GM18502 (cell line): ENCODE results near the gene PLCB4.

Experiments used
- ATAC-seq: cut with Tn5 transposase; IDR thresholded peaks from one replicate; pipeline ENCODE4 v1.9.1; 2021; ENCODE audit warnings: mild to moderate bottlenecking; ENCODE audit not compliant: unreplicated experiment, poor library complexity

Gene PLCB4

DNA sequence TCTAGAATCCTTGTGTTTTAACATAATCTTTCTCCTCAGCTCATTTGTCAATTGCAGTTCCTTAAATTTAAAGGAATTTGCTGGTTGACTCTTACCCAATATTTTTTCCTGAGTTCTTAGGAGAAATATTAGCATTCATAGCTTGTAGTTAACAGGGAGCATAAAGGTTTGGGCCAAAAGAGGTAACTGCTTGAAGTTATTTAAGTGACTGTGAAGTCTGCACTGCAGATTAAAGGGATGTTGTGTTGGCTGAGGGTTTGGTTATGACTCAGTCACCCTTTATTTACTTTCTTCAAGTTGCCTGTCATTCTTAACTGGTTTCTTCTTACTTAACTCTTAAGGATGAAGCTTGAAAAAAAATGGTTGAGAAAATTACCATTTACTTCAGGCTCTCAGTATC, 225.2 kb downstream of the PLCB4 start:
- ATAC-seq, result no peak

DNA sequence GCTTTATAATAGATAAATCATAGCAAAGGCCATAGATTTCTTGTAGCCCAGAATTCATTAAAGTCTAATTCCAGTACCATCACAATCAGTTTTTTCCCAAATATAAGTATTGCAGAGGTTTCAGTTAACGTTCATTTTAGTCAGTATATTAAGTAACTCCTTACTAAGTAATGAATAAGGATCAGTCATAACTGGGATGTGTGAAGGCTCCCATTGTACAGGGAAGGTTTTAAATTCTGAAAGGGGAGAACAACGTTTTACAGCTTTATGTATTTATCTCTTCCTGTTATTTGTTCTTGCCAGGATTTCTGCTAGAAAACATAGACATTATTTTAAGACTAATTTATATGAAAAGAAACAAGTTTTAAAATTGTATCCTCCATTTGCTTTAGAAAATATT, 230.0 kb downstream of the PLCB4 start:
- no peak for ATAC-seq

DNA sequence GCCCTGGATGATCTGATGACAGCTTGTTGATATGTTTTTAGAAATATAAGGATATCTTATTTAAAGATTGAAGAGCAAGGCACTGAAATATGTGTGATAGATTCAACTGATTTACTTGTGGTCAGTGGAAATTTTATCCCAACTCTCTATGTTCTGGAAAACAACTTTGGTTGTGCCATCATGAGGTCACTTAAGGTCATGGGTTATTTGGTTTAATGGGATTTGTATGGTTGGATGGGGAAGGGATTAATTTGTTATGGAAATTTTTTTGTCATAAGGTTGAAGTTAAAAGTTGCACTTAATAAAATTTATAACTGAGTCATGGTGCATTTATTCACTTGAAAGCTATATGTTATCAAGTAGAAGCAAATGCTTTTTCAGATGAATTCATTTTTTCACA, 231.2 kb downstream of the PLCB4 start:
- no peak for ATAC-seq

DNA sequence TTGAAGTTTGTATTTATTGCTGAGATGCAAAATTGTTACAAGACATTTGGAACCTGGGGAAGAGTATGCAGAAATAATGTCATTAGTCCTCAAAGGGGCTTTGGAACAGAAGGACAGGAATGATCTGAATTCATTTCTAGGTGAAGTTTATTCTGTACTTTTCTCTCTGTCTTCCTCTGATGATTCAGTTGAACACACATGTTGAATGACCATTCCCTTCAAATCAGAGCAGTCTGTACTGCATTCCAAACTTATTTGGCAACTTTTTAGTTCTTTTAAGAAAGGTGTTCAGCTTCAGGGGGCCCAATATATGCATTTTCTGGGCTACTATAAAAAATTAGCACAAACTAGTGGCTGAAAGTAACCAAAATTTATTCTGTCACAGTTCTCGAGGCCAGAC, 231.6 kb downstream of the PLCB4 start:
- no peak for ATAC-seq

DNA sequence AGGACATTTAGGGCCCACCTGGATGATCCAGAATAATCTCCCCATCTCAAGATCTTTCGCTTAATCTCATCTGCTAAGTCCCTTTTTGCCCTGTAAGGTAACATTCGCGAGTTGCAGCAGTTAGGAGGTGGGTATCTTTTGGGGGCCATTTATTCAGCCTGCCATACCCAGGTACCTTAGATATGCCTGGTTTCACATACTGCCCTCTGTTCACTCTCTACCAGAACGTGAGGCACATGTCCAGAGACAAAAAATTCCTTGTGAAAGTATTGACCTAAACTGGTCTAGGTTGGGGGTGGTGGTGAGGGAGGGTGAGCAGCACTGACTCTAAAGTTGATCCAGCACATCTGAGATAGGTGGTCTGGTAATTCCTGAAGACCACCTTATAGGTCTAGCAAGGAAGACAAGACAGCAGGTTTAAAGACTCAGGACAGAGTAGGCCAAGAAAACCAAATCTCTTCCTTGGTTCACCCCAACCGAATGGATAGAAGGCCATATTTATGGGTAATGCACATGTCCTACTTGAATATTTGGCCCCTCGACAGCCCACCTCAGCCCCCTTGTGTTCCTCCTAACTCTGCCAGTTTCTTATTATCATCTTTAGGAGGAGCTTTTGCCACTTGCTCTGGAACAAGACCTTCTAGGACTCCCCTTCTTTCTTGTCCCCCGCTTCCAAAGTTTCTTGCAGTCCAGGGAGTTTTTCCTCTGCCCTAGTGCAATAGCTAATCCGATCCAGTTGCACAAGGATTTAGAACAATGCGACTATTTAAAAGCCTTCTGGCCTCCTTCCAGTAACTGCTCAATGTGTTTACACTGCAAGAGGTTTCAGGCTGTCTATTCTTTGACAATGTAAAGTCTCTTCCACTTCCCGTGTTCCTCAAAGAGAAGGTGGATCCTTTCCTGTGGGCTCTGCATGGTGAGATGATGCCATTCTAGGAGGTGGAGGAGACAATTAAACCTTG, 232.5 kb downstream of the PLCB4 start:
- ATAC-seq, result no peak

DNA sequence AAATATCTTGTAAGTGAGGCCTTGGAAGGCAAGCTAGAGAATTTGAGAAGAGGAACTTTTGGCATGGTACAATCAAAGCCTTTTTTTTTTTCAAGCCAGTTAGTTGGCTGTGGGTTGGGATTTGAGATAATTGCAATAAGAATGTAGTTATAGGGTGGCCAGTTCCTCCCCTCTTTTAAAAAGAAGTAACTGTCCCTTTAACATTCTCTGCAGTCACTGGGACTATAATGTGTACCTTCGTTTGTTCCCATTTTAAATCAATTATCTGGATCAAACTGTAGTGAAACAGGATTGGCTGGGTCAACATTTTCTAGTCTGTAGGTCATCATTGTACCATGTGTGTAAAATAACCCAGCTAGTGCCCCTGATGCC, 233.2 kb downstream of the PLCB4 start:
- ATAC-seq, result no peak

DNA sequence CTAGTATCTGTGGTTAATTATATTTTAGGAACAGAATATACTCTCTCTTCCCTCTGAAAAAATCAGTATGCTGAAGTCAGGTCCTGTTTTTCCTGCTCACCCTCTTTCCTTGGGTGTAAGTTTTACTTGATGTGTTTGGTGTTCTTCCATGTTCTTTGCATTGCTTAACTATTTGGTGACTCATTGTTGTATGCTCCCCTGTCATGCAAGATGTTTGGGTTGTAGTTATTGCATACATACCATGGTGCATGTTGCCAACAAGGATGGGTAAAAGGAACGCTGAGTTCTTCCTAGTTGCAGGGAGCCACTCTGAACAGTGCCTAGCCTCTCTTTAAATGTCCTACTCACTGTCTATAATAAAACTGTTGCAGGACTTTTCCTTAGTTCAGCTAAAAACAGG, 237.6 kb downstream of the PLCB4 start:
- ATAC-seq, result no peak

DNA sequence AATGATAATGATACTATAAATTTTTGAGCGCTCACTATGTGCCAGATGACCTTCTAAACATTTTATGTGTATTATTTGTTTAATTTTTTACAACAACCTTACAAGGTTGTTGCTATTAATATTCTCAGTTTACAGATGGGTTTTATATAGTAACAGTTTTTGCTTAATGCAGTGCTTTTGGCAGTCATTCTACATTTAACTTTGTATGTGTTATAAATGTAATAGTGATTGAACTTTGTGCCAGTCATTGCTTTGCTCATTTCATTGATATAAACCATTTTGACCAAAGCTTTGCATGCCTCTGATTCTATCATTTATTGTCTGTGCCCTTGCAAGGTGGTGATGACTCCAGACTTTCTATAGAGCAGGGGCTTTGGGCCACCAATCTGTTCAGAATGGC, 239.2 kb downstream of the PLCB4 start:
- ATAC-seq, result no peak

DNA sequence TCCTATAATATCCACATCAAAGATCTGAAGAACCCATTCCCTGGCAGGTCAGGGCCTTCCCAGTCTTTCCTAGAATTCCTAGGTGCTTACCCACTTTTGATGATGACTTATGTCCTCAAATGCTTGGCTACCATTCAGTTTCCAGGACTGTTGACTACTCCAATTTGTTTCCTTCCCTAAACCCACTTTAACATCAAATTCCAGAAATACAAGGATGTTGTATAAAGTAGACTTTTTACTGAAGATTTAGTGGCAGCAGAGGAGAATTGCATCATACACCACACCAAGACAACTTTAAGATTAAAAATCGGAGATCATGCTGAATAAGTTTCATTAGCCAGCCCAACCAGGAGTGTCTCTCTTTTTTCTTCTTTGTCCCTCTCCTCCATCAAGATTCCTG, 242.2 kb downstream of the PLCB4 start:
- no peak for ATAC-seq

DNA sequence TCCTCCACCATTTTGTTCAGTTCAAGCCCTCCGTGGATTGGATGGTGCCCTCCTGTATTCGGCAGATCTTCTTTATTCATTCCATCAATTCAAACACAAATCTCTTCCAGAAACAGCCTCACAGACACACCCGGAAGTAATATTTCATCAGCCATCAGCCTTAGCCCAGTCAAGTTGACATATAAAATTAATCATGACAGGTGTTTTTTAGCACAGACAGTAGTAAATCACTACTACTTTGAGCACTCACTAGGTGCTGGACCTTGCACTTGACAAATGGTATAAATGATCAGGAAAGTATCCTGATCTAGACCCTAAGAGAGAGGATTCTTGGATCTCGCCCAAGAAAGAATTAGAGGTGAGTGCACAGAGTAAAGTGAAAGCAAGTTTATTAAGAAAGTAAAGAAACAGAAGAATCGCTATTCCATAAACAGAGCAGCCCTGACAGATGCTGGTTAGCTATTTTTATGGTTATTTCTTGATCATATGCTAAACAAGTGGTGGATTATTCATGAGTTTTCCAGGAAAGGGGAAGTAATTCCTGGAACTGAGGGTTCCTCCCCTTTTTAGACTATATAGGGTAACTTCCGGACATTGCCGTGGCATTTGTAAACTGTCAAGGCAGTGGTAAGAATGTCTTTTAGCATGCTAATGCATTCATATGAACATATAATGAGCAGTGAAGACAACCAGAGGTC, 250.9 kb downstream of the PLCB4 start:
- ATAC-seq, result no peak

DNA sequence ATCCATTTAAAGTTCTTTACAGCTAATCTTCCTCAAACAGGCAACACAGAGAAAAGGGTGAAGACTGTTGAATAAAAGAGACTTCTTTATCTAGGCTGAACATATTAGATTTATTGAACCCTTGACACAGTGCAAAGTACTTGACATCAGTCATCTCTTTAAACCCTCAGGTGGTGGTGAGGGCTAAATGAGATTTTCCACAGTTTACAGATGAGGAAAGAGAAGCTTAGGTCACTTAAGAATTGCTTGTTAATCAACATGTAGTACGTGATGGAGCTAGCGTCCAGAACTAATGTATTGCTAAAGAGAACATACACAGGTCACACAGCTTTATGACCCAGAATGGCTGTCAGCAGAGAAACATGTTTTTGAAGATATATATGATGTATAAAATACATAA, 252.1 kb downstream of the PLCB4 start:
- no peak for ATAC-seq

DNA sequence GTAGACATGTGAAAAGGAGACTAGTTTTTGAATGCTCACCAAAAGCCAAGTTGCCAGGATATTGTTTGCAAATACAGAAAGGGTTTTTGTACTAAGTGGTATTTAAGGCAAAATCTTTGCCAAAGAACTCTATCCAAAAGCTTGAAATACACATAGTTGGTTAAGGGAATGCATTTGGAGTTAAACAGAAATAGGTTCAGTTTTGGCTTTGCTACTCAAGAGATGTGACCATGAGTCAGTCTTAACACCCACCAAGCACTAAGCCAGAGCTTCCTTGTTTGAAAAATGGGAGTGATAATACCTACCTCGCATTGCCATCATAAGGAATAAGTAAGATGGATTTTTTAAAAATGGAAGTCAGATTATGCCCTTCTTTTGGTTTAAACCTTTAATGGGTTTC, 253.8 kb downstream of the PLCB4 start:
- ATAC-seq, result no peak

DNA sequence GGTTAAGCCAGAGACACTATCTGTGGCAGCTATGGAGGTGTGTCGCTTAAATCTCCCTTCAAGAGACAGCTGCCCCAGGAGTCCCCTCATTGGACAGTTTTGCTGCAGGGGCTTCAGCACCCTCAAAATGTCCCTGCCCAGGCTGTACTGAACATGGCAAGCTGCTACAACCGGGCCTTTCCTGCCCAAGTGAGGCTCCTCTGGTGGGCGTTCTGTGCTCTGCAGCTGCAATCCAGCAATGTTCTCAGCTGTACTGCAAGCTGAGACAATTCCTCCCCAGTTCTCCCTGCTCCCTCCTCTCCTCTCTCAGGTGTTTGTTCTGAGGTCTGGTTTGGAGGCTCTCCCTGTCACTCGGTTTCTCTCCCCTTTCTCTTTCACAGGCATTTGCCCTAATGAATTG, 254.7 kb downstream of the PLCB4 start:
- peak; percentile 52 for ATAC-seq

DNA sequence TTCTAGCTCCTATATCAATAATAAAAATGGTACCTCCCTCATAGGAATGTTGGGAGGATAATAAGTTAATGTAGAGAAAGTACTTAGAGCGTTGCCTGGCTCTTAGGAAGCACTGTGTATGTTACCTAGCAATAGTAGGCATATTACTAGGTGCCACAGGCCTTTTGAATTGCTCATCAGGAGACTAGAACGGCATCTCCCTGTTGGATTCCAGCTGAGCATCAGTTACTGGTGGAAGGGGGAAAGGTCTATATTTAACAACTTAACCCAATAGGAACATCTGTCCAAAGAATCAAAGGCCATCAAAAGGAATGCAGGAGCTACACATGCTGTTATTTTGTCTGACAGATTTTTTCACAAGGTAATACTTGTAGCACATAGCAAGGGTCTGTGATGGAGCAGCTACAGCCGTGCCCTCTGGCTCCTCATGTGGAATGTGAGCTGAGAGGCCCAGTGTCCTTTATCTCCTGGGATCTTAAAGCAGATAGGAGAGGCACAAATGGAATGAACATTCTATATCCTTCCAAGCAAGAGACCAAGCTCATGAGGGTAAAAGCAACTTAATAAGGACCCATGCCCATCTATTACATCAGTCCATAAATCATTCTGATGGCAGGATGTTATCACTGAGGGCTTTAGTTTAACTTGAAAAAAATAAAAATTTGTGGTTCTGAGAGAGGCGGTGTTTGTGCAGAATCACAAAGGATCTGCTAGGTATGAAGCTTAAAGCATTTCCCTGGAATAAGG, 260.6 kb downstream of the PLCB4 start:
- ATAC-seq, result no peak

DNA sequence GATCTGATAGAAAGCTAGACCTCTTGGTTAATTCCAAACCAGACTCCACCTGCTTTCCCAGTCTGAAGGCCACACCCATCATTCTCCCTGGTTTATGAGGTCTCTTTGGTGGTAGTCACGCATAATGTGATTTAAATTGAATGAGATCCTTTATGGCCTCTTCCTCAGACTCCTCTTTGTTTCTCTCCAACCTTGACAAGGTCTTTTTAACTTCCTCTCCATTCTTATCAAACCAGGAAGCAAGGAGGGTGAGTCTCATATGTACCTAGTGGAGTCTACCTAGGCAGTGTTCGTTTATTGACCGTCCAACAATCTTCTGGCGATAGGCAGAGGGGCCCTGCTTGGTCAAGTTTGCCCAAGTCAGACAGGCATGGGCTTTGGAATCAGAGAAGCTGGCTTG, 261.3 kb downstream of the PLCB4 start:
- no peak for ATAC-seq

DNA sequence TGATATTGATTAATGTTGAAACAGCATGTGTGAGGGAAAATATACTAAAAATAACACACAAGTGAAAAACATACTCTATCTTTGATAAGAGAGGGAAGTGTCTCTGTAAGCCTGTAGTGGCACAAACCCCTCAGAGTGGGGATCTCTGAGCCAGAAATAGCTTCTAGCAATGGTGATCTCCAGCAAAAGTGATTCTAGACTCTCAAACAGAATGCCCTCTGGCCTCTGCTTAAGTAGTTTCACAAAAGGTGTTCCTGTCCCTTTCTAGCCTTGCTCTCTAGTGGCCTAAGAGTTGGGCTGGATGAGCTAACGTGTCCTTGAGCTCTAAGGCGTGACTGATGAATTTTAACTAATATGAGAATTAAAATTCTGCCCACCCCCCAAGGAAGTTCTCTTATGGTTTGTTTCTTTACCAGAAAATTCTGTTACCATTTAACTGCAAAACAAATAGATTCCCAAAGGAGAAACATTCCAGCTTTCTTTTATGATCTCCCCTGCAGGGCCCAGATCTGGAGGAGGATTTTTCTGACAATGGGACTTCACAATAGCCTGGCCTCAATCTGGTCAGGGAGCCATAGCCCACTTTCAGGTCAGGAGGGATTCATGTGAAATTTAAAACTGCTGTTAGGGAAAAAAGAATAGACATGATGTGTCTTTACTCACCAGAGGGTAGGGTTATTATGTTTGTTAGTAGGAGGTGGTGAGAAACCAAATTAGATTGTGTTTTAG, 263.0 kb downstream of the PLCB4 start:
- no peak for ATAC-seq

DNA sequence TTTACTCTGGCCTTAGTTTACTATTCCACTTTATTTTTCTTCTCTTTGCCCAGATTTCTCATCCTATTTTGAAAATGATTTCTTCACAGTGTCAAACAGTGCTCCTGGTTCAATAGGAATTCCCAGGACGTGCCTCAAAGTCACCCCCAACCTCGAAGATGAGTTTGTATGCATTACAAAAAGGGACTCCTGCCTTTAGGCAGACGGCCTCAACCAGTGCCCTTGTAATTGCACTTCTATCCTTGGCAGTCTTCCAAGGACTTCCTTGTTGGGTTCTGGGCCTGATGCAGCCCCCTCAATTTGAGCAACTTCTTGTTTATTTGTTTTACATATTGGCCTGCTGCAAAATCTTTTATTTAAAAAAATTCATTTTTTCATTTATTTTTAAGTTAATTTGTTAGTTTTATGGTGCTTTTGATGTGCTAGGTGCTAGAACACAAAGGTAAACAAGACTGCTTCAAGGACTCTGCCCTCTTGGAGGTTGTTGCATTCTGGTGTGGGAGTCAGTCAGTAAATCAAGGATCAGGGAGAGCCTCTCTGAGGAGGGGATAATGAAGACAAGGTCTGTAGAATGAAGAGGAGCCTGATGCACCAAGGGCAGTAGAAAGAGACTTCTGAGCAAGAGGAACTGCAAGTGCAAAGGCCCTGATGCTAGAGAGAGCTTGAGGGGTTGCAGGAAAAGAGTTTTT, 264.0 kb downstream of the PLCB4 start:
- no peak for ATAC-seq

DNA sequence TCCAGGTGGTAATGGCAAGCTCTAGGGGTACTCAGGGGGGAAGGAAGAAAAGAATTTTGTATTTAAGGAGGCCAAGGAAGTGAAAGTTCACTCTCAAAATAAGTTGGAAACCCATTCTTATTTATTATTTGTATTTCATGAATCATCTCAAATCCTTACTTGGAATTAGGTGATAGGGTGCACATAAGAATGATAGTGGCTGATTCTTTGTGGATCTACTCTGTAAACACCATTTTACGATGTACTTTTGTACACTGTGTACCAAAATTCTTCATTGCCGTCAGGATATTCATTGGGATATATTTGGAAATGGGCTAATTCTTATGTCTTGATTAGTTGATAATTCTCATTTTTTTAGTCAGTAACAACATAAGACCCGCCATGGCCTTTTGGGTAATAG, 266.0 kb downstream of the PLCB4 start:
- no peak for ATAC-seq

DNA sequence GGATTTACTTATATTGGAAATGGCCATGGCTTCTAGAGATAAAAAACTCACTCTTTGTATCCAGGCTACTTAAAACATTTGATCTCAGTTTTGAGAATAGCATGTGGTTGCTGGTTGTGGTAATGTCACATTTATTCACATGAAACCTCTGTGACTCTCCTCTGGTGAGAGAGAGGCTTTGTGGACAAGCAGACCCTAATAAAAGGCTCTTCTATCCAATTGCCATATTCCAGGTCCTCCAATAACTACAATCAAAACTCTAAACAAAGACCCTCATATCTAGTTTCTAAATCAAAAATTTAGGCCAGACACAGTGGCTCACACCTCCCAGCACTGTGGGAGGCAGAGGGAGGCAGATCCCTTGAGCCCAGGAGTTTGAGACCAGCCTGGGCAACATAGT, 269.2 kb downstream of the PLCB4 start:
- ATAC-seq, result no peak

DNA sequence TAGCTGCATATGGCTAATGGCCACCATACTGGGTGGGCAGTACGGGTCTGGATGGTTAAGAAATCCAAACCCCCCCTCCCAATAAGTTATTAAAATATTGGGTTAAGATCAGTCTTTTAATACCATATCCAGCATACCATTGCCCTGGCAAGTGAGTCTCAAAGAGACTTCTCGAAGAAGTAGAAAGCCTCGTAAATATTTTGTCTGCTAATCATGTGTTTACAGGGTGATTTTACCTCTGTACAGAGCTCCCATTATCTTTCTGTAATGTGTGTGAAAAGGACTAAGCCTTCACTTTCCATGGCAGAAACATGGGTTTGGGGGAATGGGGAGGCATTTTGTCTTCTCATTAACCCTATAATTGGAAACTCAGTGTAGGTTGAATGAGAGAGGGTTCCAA, 270.8 kb downstream of the PLCB4 start:
- ATAC-seq, result no peak
